Liver (tissue), 3 donors: Measurements from ENCODE around the gene TMEM161B.

ENCODE experiments used
- ATF3 ChIP-seq: IDR thresholded peaks from 2 replicates; pipeline ENCODE4 v1.6.1; 2016; ENCODE audit warnings: antibody characterized with exemption
- CTCF ChIP-seq: fragments of 150-350 bp; IDR thresholded peaks from 2 replicates; pipeline ENCODE4 v1.5.1; 2017; ENCODE audit warnings: improper control_type of control experiment, low read depth, low read length; ENCODE audit not compliant: missing input control
- GABPA ChIP-seq, 2 donors: IDR thresholded peaks in 1 of 2; conservative IDR thresholded peaks in 1 of 2; 2 replicates each; pipeline ENCODE4 v1.6.1; 2016; ENCODE audit warnings: antibody characterized with exemption in 2 of 2, mild to moderate bottlenecking in 1 of 2, moderate library complexity in 1 of 2
- JUND ChIP-seq, 2 donors: IDR thresholded peaks; 2 replicates each; pipeline ENCODE4 v1.6.1; 2016; ENCODE audit warnings: antibody characterized with exemption in 2 of 2
- MAX ChIP-seq: IDR thresholded peaks from 2 replicates; pipeline ENCODE4 v1.6.1; 2016; ENCODE audit warnings: antibody characterized with exemption
- RAD21 ChIP-seq, 2 donors: IDR thresholded peaks; 2 replicates each; pipeline ENCODE4 v1.6.1; 2016; ENCODE audit warnings: antibody characterized with exemption in 2 of 2, mild to moderate bottlenecking in 2 of 2
- REST ChIP-seq: IDR thresholded peaks from 2 replicates; pipeline ENCODE4 v1.6.1; 2016; ENCODE audit warnings: antibody characterized with exemption, mild to moderate bottlenecking
- RXRA ChIP-seq, 2 donors: IDR thresholded peaks; 2 replicates each; pipeline ENCODE4 v1.6.1; 2017 to 2018; ENCODE audit warnings: antibody characterized with exemption in 2 of 2, mild to moderate bottlenecking in 1 of 2
- SP1 ChIP-seq: IDR thresholded peaks from 2 replicates; pipeline ENCODE4 v1.6.1; 2018; ENCODE audit warnings: antibody characterized with exemption, mild to moderate bottlenecking
- TAF1 ChIP-seq: conservative IDR thresholded peaks from 2 replicates; pipeline ENCODE4 v1.6.1; 2016; ENCODE audit warnings: antibody characterized with exemption, mild to moderate bottlenecking
- YY1 ChIP-seq: IDR thresholded peaks from 2 replicates; pipeline ENCODE4 v1.6.1; 2016; ENCODE audit warnings: antibody characterized with exemption, mild to moderate bottlenecking
- ZBTB33 ChIP-seq: IDR thresholded peaks from 2 replicates; pipeline ENCODE4 v1.6.1; 2016; ENCODE audit warnings: antibody characterized with exemption
- donor health status: healthy.
- donor health status: healthy.

- TF ChIP-seq CTCF (no peak), MAX (no peak), RXRA (IDR thresholded peaks at IDR 0.05) (no peak), ATF3 (no peak), REST (no peak), RAD21 (IDR thresholded peaks at IDR 0.05) (no peak), ZBTB33 (no peak), SP1 (no peak), GABPA (IDR thresholded peaks at IDR 0.05 in 1 of 2, conservative IDR thresholded peaks at IDR 0.05 in 1 of 2) (no peak), TAF1 (no peak), YY1 (no peak), JUND (IDR thresholded peaks at IDR 0.05) (no peak)
These were observed 23.3 kb downstream of the TMEM161B start for GRCh38 chr5:88245241-88245892.
